ENCODE results near the gene TRIM10.

DNA sequence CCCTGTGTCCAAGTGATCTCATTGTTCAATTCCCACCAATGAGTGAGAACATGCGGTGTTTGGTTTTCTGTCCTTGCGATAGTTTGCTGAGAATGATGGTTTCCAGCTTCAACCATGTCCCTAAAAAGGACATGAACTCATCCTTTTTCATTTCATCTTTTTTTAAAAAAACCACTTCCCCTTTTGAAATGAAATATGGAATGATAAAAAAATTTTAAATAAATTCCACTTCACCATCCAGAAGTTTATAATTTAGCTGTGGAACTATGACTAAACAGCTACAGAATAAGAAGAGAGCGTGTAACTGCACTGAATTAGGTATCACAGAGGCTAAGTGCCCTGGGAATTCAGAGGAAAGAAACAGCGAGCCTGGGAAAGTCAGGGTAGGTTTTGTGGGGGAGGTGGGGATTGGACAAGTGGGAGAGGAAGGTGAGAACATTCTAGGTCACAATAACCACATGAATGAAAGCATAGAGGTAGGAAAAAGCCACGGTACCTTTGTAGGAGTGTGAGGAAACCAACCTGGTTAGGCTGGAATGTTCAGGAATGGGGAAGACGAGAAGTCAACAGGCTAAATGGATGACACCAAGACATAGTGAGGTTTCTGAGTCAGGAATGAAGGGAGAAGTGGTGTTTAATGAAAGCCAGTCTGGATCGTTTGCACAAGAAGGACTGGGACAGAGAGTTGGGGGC lies 11.0 kb downstream of the TRIM10 start:
- TF ChIP-seq GATA2 (IDR thresholded peaks at IDR 0.05; ENCODE audit: low read depth, low read length) (no peak), GATA3 (IDR thresholded peaks at IDR 0.05; ENCODE audit: low read depth, low read length) (no peak)

Measured in SH-SY5Y (cell line).